Neural cell (in vitro differentiated cells): ENCODE measurements around the gene ATXN7L1. TPM values are rescaled to one million over a fixed set of nuclear protein-coding genes. Genes with fewer than 3 reads are reported as not detected.

Experiments used
- H2AFZ ChIP-seq: fragments of 200-600, 300-800 bp; sonication (generic), shearing (Covaris generic); 2 replicates; pipeline ENCODE4 v1.6.0; 2014; ENCODE audit warnings: low read depth, mild to moderate bottlenecking, antibody characterized with exemption, low read length, moderate library complexity
- H3F3A ChIP-seq: fragments of 200-600 bp; shearing (Covaris generic); 2 replicates; pipeline ENCODE4 v1.6.1; 2016; ENCODE audit warnings: mild to moderate bottlenecking, moderate library complexity, mixed read lengths, antibody characterized with exemption, low read length; ENCODE audit not compliant: insufficient read depth, poor library complexity, severe bottlenecking
- H3K27ac ChIP-seq: fragments of 200-600, 300-800 bp; sonication (generic), shearing (Covaris generic); 2 replicates; pipeline ENCODE4 v1.5.1; 2014; ENCODE audit warnings: mild to moderate bottlenecking, low read length, moderate library complexity
- H3K27me3 ChIP-seq: fragments of 300-800, 200-600 bp; sonication (generic), shearing (Covaris generic); 2 replicates; pipeline ENCODE4 v1.6.0; 2014; ENCODE audit warnings: mild to moderate bottlenecking, low read depth, low read length, moderate library complexity; ENCODE audit not compliant: insufficient read depth
- H3K36me3 ChIP-seq: fragments of 300-800, 200-600 bp; sonication (generic), shearing (Covaris generic); 2 replicates; pipeline ENCODE4 v1.5.1; 2014; ENCODE audit warnings: mild to moderate bottlenecking, antibody characterized with exemption, low read length, moderate library complexity; ENCODE audit not compliant: insufficient read depth
- H3K4me2 ChIP-seq: fragments of 300-800, 200-600 bp; sonication (generic), shearing (Covaris generic); 2 replicates; pipeline ENCODE4 v1.6.0; 2014; ENCODE audit warnings: mild to moderate bottlenecking, low read length
- H3K4me3 ChIP-seq: fragments of 300-800, 200-600 bp; sonication (generic), shearing (Covaris generic); 2 replicates; pipeline ENCODE4 v1.5.1; 2014; ENCODE audit warnings: mild to moderate bottlenecking, low read length, moderate library complexity
- H3K79me2 ChIP-seq: fragments of 200-600 bp; shearing (Covaris generic); replicated peaks from 2 replicates; pipeline ENCODE4 v1.6.0; 2014; ENCODE audit warnings: mild to moderate bottlenecking, low read length, moderate library complexity; ENCODE audit not compliant: insufficient read depth
- H3K9ac ChIP-seq: fragments of 300-800, 200-600 bp; sonication (generic), shearing (Covaris generic); 2 replicates; pipeline ENCODE4 v1.6.1; 2016; ENCODE audit warnings: mild to moderate bottlenecking, low read length, mixed read lengths
- H3K9me2 ChIP-seq: fragments of 200-600 bp; shearing (Covaris generic); 2 replicates; pipeline ENCODE4 v1.6.1; 2016; ENCODE audit warnings: mild to moderate bottlenecking, low read length, mixed read lengths; ENCODE audit not compliant: insufficient read depth
- H3K9me3 ChIP-seq: fragments of 200-600, 300-800 bp; sonication (generic), shearing (Covaris generic); 2 replicates; pipeline ENCODE4 v1.6.1; 2016; ENCODE audit warnings: mild to moderate bottlenecking, mixed run types, low read length, moderate library complexity, mixed read lengths
- H4K20me1 ChIP-seq: fragments of 200-600 bp; shearing (Covaris generic); 2 replicates; pipeline ENCODE4 v1.6.1; 2016; ENCODE audit warnings: mild to moderate bottlenecking, mixed run types; ENCODE audit not compliant: insufficient read depth
- CTCF ChIP-seq: fragments of 450-650 bp; IDR thresholded peaks from 2 replicates; pipeline ENCODE4 v1.5.1; 2014; ENCODE audit warnings: antibody characterized with exemption, mild to moderate bottlenecking, moderate library complexity; ENCODE audit not compliant: poor library complexity, severe bottlenecking
- EP300 ChIP-seq: fragments of 450-650 bp; conservative IDR thresholded peaks from 2 replicates; pipeline ENCODE4 v1.6.1; 2014; ENCODE audit warnings: antibody characterized with exemption, mild to moderate bottlenecking, moderate library complexity; ENCODE audit not compliant: poor library complexity, severe bottlenecking
- EZH2 ChIP-seq: fragments of 200-600, 300-800 bp; shearing (Covaris generic), sonication (generic); IDR thresholded peaks from 2 replicates; pipeline ENCODE4 v1.6.1; 2014; ENCODE audit warnings: antibody characterized with exemption, low read length, borderline replicate concordance, mild to moderate bottlenecking; ENCODE audit not compliant: insufficient read depth, poor library complexity, severe bottlenecking
- MXI1 ChIP-seq: fragments of 450-650 bp; conservative IDR thresholded peaks from 2 replicates; pipeline ENCODE4 v1.6.1; 2014; ENCODE audit warnings: antibody characterized with exemption, mild to moderate bottlenecking; ENCODE audit not compliant: poor library complexity, severe bottlenecking
- POLR2AphosphoS5 ChIP-seq: IDR thresholded peaks from 2 replicates; pipeline ENCODE4 v1.6.1; 2012
- RAD21 ChIP-seq: fragments of 450-650 bp; conservative IDR thresholded peaks from 2 replicates; pipeline ENCODE4 v1.6.1; 2014; ENCODE audit warnings: antibody characterized with exemption, mild to moderate bottlenecking, moderate library complexity
- REST ChIP-seq: IDR thresholded peaks from 2 replicates; pipeline ENCODE4 v1.6.1; 2012; ENCODE audit warnings: borderline replicate concordance
- SMC3 ChIP-seq: fragments of 450-650 bp; conservative IDR thresholded peaks from 2 replicates; pipeline ENCODE4 v1.6.1; 2014; ENCODE audit warnings: antibody characterized with exemption, mild to moderate bottlenecking, moderate library complexity; ENCODE audit not compliant: poor library complexity
- TAF1 ChIP-seq: IDR thresholded peaks from 2 replicates; pipeline ENCODE4 v1.6.1; 2012; ENCODE audit warnings: low read depth
- polyA plus RNA-seq: library from polyadenylated mRNA; depleted of rRNA; stranded (reverse); fragments of >200 nt; gene quantifications from 2 replicates; pipeline ENCODE4 v1.2.3, GENCODE V29; 2014

Gene ATXN7L1
- polyA plus RNA-seq, 1 donor from 2014 or later, result 4.3 TPM

GRCh38 chr7:105665684-105666083, 210.7 kb downstream of the ATXN7L1 start:
- no peaks in the 10 kb centered on the region for H4K20me1 ChIP-seq
- no peaks in the 10 kb centered on the region for H3K9me2 ChIP-seq
- H3K4me3 ChIP-seq, result no peak overlapping the region
- H3K27me3 ChIP-seq, result no peaks in the 10 kb centered on the region
- no peak overlapping the region for H3K9ac ChIP-seq
- H3K36me3 ChIP-seq, result no peaks in the 10 kb centered on the region
- no peaks in the 10 kb centered on the region for H3K9me3 ChIP-seq
- H2AFZ ChIP-seq, result no peak overlapping the region
- H3F3A ChIP-seq, result no peaks in the 10 kb centered on the region
- no peaks in the 10 kb centered on the region for H3K79me2 ChIP-seq
- TF ChIP-seq RAD21 (no peak), SMC3 (no peak), CTCF (no peak), REST (no peak), TAF1 (no peak), EP300 (no peak), POLR2AphosphoS5 (no peak), MXI1 (no peak), EZH2 (no peak)
- no peak overlapping the region for H3K27ac ChIP-seq
- no peak overlapping the region for H3K4me2 ChIP-seq

GRCh38 chr7:105664816-105665525, 211.4 kb downstream of the ATXN7L1 start:
- Histone ChIP-seq H3K9me2 (no peaks in the 10 kb centered on the region), H3K27me3 (no peaks in the 10 kb centered on the region), H2AFZ (no peak overlapping the region), H3K27ac (no peak overlapping the region), H3K79me2 (no peaks in the 10 kb centered on the region), H3K4me3 (no peak overlapping the region), H3K9ac (no peak overlapping the region), H4K20me1 (no peaks in the 10 kb centered on the region), H3K9me3 (no peaks in the 10 kb centered on the region), H3F3A (no peaks in the 10 kb centered on the region), H3K36me3 (no peaks in the 10 kb centered on the region), H3K4me2 (no peak overlapping the region)
- TF ChIP-seq MXI1, result no peak
- TF ChIP-seq EZH2, result no peak
- no peak for TF ChIP-seq REST
